Stimulated activated naive CD8-positive, alpha-beta T cell treated with anti-CD3 and anti-CD28 coated beads, Interleukin-15, Interleukin-2, amounts not matched to agents 100 U/mL and 50 U/mL, for 24 hours (primary cell): ENCODE measurements around the gene CT45A6.
"Not testable (repeated sequence)": the region's sequence is repeated elsewhere in the genome, so short reads cannot be mapped to it uniquely, and the experiment has no call there.

Experiments used
- ATAC-seq: fragments of 150-1000 bp; cut with Tn5 transposase; one replicate; pipeline ENCODE4 v1.10.0; 2021
- DNase-seq: peaks from one replicate; pipeline ENCODE4 v3.0.0; 2021

The CT45A6 gene

GRCh38 chrX:135802687-135803086, at the start of gene CT45A6:
CT45A6 (minus strand) TSS chrX:135802787; CDS start chrX:135798993, 3,794 bp downstream.
- ATAC-seq, DNase-seq: not testable (repeated sequence)

DNA sequence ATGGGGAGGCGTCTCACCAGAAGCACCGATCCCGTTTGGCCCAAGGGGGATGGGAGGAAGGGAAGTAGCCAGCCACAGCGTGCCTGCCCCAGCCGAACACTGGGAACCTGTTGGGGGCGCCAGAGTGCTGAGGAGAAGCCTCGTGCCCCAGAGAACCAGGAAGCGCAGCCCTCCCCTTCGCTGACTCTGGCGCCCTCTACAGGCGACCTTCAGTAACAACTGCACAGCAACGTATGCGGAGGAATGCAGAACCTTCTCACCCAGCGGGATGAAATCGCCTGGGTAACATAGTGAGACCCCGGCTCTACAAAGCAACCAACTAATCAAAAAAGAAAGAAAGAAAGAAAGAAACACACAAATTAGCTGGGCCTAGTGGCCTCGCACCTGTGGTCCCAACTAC, 34.6 kb upstream of the CT45A6 start, which contains the start of gene CT45A7:
TSS of gene CT45A7 (minus strand) at position 101 of the 400 bp plus-strand sequence. CDS start 3,747 bp downstream, outside the sequence.
- ATAC-seq, DNase-seq: not testable (repeated sequence)

DNA sequence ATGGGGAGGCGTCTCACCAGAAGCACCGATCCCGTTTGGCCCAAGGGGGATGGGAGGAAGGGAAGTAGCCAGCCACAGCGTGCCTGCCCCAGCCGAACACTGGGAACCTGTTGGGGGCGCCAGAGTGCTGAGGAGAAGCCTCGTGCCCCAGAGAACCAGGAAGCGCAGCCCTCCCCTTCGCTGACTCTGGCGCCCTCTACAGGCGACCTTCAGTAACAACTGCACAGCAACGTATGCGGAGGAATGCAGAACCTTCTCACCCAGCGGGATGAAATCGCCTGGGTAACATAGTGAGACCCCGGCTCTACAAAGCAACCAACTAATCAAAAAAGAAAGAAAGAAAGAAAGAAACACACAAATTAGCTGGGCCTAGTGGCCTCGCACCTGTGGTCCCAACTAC, 17.3 kb upstream of the CT45A6 start, which contains the start of gene CT45A2:
TSS of gene CT45A2 (minus strand) at position 101 of the 400 bp plus-strand sequence. CDS start 3,747 bp downstream, outside the sequence.
- not testable (repeated sequence) for DNase-seq, ATAC-seq

DNA sequence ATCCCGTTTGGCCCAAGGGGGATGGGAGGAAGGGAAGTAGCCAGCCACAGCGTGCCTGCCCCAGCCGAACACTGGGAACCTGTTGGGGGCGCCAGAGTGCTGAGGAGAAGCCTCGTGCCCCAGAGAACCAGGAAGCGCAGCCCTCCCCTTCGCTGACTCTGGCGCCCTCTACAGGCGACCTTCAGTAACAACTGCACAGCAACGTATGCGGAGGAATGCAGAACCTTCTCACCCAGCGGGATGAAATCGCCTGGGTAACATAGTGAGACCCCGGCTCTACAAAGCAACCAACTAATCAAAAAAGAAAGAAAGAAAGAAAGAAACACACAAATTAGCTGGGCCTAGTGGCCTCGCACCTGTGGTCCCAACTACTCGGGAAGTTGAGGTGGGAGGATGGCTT, 17.2 kb downstream of the CT45A6 start, which contains the start of gene CT45A5:
TSS of gene CT45A5 (minus strand) at position 101 of the 400 bp plus-strand sequence. CDS start 3,774 bp downstream, outside the sequence.
- DNase-seq, ATAC-seq: not testable (repeated sequence)

DNA sequence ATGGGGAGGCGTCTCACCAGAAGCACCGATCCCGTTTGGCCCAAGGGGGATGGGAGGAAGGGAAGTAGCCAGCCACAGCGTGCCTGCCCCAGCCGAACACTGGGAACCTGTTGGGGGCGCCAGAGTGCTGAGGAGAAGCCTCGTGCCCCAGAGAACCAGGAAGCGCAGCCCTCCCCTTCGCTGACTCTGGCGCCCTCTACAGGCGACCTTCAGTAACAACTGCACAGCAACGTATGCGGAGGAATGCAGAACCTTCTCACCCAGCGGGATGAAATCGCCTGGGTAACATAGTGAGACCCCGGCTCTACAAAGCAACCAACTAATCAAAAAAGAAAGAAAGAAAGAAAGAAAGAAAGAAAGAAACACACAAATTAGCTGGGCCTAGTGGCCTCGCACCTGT, 34.5 kb downstream of the CT45A6 start, which contains the start of gene CT45A3:
TSS of gene CT45A3 (minus strand) at position 101 of the 400 bp plus-strand sequence. CDS start 3,747 bp downstream, outside the sequence.
- not testable (repeated sequence) for DNase-seq, ATAC-seq

GRCh38 chrX:135744739-135745138, 57.8 kb downstream of the CT45A6 start:
- not testable (repeated sequence) for DNase-seq, ATAC-seq
